HG02759 (cell line): ENCODE results near the gene DLGAP1.

Experiments
- ATAC-seq: cut with Tn5 transposase; IDR thresholded peaks from one replicate; pipeline ENCODE4 v1.9.1; 2021; ENCODE audit warnings: mild to moderate bottlenecking, moderate library complexity; ENCODE audit not compliant: unreplicated experiment

The DLGAP1 gene

DNA sequence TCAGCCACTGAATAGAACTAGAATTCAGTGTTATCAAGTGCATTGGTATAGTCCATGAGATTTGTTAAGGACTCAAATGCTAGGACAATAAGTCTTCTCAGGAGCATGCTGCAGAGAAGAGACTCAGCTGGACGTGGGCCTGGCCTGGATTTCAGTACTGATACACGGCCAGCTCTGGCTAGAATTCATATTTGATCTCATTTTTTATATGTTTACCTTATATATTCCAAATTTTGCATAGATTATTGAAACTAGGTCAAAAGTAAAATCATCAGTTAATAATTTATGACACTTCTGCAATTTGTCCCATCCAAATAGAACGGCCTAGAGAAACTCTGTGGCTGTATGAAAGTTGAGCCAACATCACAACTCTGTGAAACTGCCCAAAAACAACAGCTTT, 262.0 kb downstream of the DLGAP1 start:
- no peak for ATAC-seq

GRCh38 chr18:4181882-4182568, 273.1 kb downstream of the DLGAP1 start:
- no peak for ATAC-seq

DNA sequence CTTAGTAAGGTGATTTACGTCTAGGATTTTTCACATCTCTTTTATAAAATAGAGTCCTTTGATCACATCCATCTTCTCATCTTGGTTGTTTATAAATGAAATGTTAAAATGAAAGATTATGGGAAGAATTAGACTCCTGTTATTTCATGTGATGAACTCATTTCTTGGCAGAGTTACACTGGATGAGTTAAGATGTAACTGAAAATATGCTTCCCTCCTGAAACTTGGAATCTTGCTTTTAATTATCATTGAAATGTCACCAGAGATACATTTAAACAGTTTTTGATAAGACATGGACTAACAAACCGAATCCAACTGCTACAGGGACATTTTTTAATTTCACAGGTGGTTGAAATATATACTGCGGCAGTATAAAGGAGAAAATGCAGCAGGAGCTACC, 274.0 kb downstream of the DLGAP1 start:
- no peak for ATAC-seq

- no peak for ATAC-seq
Observed at GRCh38 chr18:4172196-4173100, 282.7 kb downstream of the DLGAP1 start.

- ATAC-seq = no peak
Observed at GRCh38 chr18:4157352-4157751, 297.8 kb downstream of the DLGAP1 start.

DNA sequence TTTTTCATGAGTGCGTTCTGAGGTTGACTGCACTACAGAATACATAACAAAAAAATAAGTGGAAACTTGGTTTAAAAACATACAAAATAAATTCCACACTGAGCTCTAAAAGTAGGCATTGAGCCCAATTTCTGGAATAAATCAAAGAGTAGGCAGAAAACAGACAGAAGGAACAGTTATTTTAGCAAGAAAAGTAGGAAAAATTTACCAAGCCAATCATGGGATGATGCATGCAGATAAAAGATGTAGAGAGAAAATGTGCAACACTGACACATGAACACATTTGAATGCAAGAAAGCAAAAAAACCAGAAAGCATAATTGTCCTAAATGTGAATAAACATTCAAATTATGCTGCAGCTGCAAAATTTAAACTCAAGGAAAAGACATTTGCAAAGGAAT, 308.3 kb downstream of the DLGAP1 start:
- ATAC-seq = no peak

- no peak for ATAC-seq
Observed at GRCh38 chr18:4144201-4144600, 310.9 kb downstream of the DLGAP1 start.

- no peak for ATAC-seq
Observed at GRCh38 chr18:4143585-4143984, 311.5 kb downstream of the DLGAP1 start.

GRCh38 chr18:4142876-4143275, 312.2 kb downstream of the DLGAP1 start:
- ATAC-seq = no peak

DNA sequence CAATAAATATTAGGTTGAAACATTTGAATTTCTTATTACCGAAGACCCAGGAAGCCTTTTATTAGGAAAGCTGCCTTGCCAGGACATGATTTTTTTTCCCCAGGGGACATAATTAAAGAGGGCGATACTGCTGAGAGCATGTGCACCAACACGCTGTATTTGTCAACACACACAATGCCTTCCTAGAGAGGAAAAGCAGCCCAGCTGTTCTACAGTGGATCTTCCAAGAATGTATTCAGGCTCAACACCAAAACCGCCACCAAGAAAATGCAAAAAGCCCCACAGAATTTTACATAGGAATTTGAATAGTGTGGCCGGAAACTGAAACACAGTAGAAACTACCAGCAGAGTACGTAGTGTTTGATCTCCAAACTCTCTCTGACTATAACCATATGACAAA, 320.4 kb downstream of the DLGAP1 start:
- ATAC-seq = no peak

DNA sequence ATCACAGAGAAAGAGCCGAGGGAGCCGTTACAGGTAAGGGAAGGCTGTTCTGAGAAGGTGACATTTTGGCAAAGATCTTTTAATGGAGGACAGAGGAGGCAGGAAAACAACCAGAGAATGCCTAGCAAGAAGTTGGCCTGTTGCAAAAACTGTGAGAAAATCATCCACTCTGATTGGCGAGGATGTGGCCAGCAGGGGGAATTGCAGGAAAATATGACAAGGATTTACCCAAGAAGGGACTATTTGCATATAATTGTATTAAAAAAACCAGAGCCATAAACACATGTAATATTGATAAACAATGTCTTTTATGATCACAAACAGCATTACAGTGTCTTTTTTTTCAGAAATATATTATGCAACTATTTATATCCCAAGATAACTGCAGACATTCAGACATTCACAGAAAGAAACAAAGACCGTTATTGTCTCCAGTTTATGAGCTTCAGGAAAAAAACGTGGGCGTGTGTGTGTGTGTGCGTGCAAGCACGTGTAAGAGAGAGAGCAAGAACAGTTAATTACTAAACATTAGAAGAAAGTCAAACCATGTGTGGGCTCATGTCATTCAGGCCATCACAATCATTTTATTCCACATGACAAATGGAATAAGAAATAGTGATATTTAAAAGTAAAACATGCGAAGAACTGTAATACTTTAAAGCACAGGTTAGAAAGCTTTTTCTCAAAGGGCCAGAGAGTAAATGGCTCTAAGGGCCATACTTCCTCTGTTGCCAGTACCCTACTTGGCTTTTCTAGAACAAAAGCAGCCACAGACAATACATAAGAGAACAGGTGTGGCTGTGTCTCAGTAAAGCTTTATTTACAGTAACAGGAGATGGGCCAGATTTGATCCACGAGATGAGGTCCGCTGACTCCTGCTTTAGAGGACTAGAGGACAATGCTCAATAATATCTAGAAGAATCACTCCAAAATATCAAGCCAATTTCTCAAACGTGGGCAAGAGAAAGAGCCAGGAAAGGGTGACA, 324.1 kb downstream of the DLGAP1 start:
- no peak for ATAC-seq

GRCh38 chr18:4126939-4127338, 328.2 kb downstream of the DLGAP1 start:
- ATAC-seq = no peak

GRCh38 chr18:4125627-4126230, 329.4 kb downstream of the DLGAP1 start:
- no peak for ATAC-seq

DNA sequence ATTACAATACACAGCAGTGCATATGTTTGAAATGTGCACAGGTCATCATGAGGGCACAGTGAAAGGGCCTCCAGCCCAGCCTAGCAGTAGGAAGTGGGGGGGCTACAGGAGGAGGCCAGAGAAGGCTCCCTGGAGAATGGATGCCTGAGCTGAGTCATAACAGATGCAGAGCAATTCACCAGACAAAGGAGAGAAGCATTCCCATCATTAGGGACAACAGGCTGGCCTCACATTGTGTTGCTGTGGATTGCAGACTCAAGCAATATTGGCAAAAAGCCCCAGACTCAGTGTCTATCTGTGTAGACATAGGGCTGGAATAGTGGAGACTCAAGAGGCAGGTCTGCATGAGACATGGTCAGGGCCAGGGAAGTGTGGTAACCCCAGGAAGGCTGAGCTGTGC, 329.9 kb downstream of the DLGAP1 start:
- no peak for ATAC-seq

DNA sequence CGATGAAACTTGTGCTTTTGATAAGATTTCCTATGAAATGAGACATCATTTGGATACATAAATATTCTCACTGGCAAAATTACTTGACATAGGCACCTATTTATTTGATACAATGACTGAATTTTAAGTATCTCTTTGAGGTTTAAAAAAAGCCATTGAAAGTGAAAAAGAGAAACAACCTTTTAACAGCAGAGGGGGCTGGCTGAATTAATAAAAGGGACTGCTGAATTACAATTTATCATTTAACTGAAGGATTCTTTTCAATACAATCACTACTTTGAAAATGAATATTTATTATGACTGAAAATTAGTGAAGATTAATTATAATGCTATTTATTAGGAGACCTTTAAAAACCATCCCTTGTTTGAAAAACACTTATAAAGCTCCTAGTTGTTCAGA, 335.3 kb downstream of the DLGAP1 start:
- ATAC-seq = no peak

- no peak for ATAC-seq
Observed at GRCh38 chr18:4119127-4119648, 335.9 kb downstream of the DLGAP1 start.

DNA sequence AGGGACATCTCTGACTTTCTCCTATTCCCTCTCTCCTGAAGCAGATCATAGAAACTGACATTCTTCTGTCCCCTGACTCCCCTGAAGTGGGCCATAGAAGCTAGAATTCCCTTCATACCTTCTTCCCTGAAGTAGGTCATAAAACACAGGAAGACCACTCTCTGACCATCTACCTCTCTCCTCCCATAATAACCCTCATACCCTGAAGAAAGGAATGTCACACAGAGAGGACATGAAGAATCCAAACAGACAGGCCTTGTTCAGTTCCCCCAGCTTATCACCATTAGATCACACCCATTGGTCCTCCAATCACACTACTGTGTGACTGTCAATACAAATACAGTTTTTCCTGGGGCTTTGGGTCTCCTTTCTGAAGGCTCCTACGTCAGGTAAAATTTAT, 347.1 kb downstream of the DLGAP1 start:
- no peak for ATAC-seq

GRCh38 chr18:4107049-4107467, 348.0 kb downstream of the DLGAP1 start:
- ATAC-seq = no peak

DNA sequence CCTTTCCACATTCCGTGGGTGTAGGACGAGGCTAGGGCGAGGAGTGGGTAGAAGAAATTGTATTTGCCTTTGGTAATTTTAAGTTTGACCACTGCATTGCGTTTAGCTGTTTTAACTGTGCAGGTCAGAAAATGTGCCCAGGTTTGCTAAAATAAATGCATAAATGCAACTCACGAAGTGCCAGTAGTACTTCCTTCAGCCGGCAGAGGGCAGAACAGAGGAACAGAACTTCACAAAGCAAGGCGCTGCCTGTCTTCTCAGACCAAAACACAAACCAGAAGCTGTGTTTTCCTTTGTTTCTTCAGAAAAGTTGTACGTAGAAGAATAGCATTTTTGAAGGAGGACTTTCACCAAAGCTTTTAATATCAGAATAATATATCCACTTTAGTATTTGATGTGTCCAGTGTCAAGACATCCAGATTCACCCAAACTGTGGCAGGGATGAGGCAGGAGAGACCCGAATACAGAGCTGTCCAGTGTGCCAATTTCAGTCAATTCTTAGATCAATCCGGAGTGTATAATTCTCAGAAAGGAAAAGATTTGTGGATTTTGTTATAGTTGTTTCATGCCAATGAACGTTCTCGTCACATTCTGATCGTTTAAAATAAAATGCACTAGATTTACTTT, 348.6 kb downstream of the DLGAP1 start:
- peak; percentile 87 for ATAC-seq

DNA sequence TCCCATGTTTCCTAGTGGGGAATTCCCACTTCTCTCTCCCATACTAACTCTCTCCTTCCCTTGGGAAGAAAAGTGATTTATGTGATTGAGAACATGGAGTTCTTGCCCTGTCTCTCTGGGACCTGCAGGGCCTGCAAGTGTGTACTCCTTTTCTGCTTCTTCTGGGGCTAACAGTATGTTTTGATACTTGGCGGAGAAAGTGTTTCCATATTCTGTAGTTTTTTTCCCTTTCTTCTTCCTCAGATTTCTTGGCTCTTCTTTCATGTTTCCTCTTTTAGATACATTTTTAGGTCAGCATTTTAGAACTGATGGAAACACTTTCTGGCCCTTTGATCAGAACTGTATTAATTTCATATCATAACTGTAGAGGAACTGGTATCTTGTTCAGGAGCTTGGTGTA, 352.2 kb downstream of the DLGAP1 start:
- no peak for ATAC-seq
